T-helper 9 cell (primary cell): ENCODE results near the gene AGPAT3.

Source experiments
- DNase-seq: peaks from one replicate; pipeline ENCODE4 v3.0.0-alpha.2; 2020

Gene AGPAT3

DNA sequence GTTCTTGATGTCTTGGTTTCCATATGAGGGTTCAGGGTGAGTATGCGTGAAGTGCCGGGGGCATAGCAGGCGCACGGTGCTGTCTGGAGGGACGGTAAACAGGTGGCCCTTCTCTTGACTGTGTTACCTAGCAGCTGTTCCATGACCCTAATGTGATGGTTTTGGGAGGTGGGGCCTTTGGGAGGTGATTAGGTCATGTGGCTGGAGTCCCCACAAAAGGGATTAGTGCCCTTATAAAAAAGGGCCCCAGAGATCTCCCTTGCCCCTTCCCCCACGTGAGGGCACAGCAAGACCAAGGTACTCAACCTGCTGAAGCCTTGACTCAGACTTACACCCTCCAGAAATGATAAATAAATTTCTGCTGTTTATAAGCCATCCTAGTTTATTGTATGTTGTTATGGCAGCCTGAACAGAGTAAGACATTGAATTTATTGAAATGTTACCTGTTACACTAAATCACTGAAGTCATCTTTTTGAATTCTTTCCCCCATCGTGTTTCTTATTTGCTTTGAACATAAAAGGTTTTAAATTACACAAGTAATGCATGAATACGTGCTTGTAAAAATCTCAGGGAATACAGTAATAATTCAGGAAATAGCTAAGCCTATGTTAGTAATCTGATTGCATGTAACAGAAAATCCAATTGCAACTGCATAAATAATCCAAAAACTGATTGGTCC, 162.7 kb downstream of the AGPAT3 start:
- DNase-seq = no peak

GRCh38 chr21:44028287-44028659, 163.2 kb downstream of the AGPAT3 start:
- no peak for DNase-seq

- DNase-seq = no peak
These were observed 164.6 kb downstream of the AGPAT3 start for GRCh38 chr21:44029460-44030087.

DNA sequence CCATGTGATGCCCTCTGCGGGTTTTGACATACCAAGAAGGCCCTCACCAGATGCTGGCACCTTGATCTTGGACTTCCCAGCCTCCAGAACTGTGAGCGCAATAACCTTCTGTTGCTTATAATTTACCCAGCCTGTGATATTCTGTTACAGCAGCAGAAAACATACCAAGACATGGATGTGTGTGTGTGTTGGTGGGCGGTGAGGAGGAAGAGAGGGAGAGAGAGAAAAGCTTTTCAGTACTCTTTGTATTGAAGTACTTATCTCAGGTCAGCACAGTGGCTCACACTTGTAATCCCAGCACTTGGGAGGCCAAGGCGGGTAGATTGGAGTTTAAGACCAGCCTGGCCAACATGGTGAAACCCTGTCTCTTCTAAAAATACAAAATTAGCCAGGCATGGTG, 170.2 kb downstream of the AGPAT3 start:
- DNase-seq = no peak
